HCT116 (cell line): ENCODE measurements around the gene PPP1R27. TPM values are rescaled to one million over a fixed set of nuclear protein-coding genes. Genes with fewer than 3 reads are reported as not detected.

Experiments
- ATAC-seq: fragments of 200-7000 bp; cut with Tn5 transposase; 2 replicates; pipeline ENCODE4 v1.9.1; 2020; ENCODE audit warnings: mild to moderate bottlenecking, moderate library complexity
- BruUV-seq: library from RNA; stranded (reverse); fragments of 400-500 nt; replicated peaks from 2 replicates; lab custom pipeline; 2021; lab: Mats Ljungman, UMichigan
- CTCF ChIA-PET: fragments of 300-600 bp; sonication (Branson Sonifier 250); formaldehyde crosslinking; loops from one replicate; lab custom pipeline; 2021; ENCODE audit warnings: antibody characterized with exemption; lab: Charles Lee
- POLR2A ChIA-PET: fragments of 300-600, 350-600 bp; sonication (Branson Sonifier 250); formaldehyde crosslinking; loops from one replicate; lab custom pipeline; 2021; ENCODE audit warnings: antibody characterized with exemption; lab: Charles Lee
- RAD21 ChIA-PET, 2 experiments: fragments of 300-600 bp; sonication (Branson Sonifier 250); formaldehyde crosslinking; loops; one replicate each; lab custom pipeline; 2023; ENCODE audit warnings: low total read pairs in 2 of 2; ENCODE audit not compliant: uncharacterized antibody in 2 of 2, unreplicated experiment in 2 of 2, low non-redundant PET in 1 of 2; lab: Charles Lee
- DNase-seq: peaks from one replicate; pipeline ENCODE4 v3.0.0-alpha.2; 2010; ENCODE audit warnings: low read depth, low spot score
- H2AFZ ChIP-seq: fragments of 200-600 bp; shearing (Covaris generic), sonication (generic); 2 replicates; pipeline ENCODE4 v1.6.1; 2017; ENCODE audit warnings: low read depth, mixed run types, mixed read lengths, antibody characterized with exemption, low read length; ENCODE audit not compliant: poor library complexity, severe bottlenecking
- H3K27ac ChIP-seq: 2 replicates; pipeline ENCODE4 v1.5.1; 2012; ENCODE audit warnings: low read depth, low read length
- H3K27me3 ChIP-seq: fragments of 200-600 bp; sonication (generic); 2 replicates; pipeline ENCODE4 v1.6.1; 2016; ENCODE audit warnings: mixed run types, low read length, mixed read lengths; ENCODE audit not compliant: insufficient read depth
- H3K36me3 ChIP-seq, 2 experiments: fragments of 200-500 bp in 1 of 2; fragments of 200-600 bp in 1 of 2; sonication (Bioruptor generic) in 1 of 2; sonication (generic) in 1 of 2; 2 replicates each; pipeline versions ENCODE4 v1.5.1 to v1.6.1; 2014 to 2016; ENCODE audit warnings: low read length in 2 of 2, inconsistent platforms in 1 of 2, mixed read lengths in 1 of 2, mixed run types in 1 of 2; ENCODE audit not compliant: insufficient read depth in 2 of 2, control insufficient read depth in 1 of 2
- H3K4me1 ChIP-seq, 2 experiments: fragments of 200-600 bp in 1 of 2; sonication (generic) in 1 of 2; 2 replicates each; pipeline versions ENCODE4 v1.5.1 to v1.6.1; 2012 to 2017; ENCODE audit warnings: low read length in 2 of 2, inconsistent platforms in 1 of 2, mild to moderate bottlenecking in 1 of 2, mixed read lengths in 1 of 2, mixed run types in 1 of 2, moderate library complexity in 1 of 2; ENCODE audit not compliant: insufficient read depth in 2 of 2, control insufficient read depth in 1 of 2
- H3K4me2 ChIP-seq: fragments of 200-600 bp; sonication (generic); 2 replicates; pipeline ENCODE4 v1.6.1; 2017; ENCODE audit warnings: mixed run types, low read length, mixed read lengths
- H3K4me3 ChIP-seq, 2 experiments: fragments of 200-600 bp in 1 of 2; sonication (generic) in 1 of 2; replicated peaks in 1 of 2; 2 replicates each; pipeline ENCODE4 v1.5.1; 2011 to 2016; ENCODE audit warnings: low read length in 2 of 2, control low read depth in 1 of 2, low read depth in 1 of 2, mild to moderate bottlenecking in 1 of 2, mixed read lengths in 1 of 2, mixed run types in 1 of 2
- H3K79me2 ChIP-seq: fragments of 200-600 bp; sonication (generic); 2 replicates; pipeline ENCODE4 v1.6.1; 2017; ENCODE audit warnings: mild to moderate bottlenecking, mixed run types, low read length, moderate library complexity, mixed read lengths; ENCODE audit not compliant: insufficient read depth
- H3K9ac ChIP-seq: fragments of 200-600 bp; sonication (generic); 2 replicates; pipeline ENCODE4 v1.6.1; 2016; ENCODE audit warnings: low read length, mixed read lengths
- H3K9me2 ChIP-seq: fragments of 200-600 bp; sonication (generic), shearing (Covaris generic); 2 replicates; pipeline ENCODE4 v1.6.1; 2017; ENCODE audit warnings: mixed run types, mild to moderate bottlenecking, moderate library complexity; ENCODE audit not compliant: insufficient read depth
- H3K9me3 ChIP-seq, 2 experiments: fragments of 200-500 bp in 1 of 2; fragments of 200-600 bp in 1 of 2; sonication (Bioruptor generic) in 1 of 2; sonication (generic) in 1 of 2; 2 replicates each; pipeline ENCODE4 v1.6.1; 2014 to 2017; ENCODE audit warnings: low read length in 2 of 2, mixed read lengths in 2 of 2, inconsistent platforms in 1 of 2, low read depth in 1 of 2, mild to moderate bottlenecking in 1 of 2, mixed run types in 1 of 2, moderate library complexity in 1 of 2; ENCODE audit not compliant: control insufficient read depth in 1 of 2, insufficient read depth in 1 of 2
- H4K20me1 ChIP-seq: fragments of 200-600 bp; sonication (generic), shearing (Covaris generic); 2 replicates; pipeline ENCODE4 v1.6.1; 2017; ENCODE audit warnings: mixed run types, mild to moderate bottlenecking, moderate library complexity; ENCODE audit not compliant: insufficient read depth
- CBX3 ChIP-seq: IDR thresholded peaks from 2 replicates; pipeline ENCODE4 v1.6.1; 2012; ENCODE audit warnings: low read depth
- CEBPB ChIP-seq: IDR thresholded peaks from 2 replicates; pipeline ENCODE4 v1.6.1; 2012; ENCODE audit warnings: low read depth
- EZH2 ChIP-seq: fragments of 200-600 bp; sonication (generic); IDR thresholded peaks from 2 replicates; pipeline ENCODE4 v1.6.1; 2017; ENCODE audit warnings: antibody characterized with exemption, mixed run types
- EZH2phosphoT487 ChIP-seq: fragments of 200-600 bp; IDR thresholded peaks from 2 replicates; pipeline ENCODE4 v1.6.1; 2018; ENCODE audit warnings: antibody characterized with exemption, borderline replicate concordance
- JUND ChIP-seq: IDR thresholded peaks from 2 replicates; pipeline ENCODE4 v1.6.1; 2012
- POLR2AphosphoS5 ChIP-seq: IDR thresholded peaks from 2 replicates; pipeline ENCODE4 v1.6.1; 2011; ENCODE audit warnings: mild to moderate bottlenecking, low read depth, low read length, moderate library complexity
- RAD21 ChIP-seq: IDR thresholded peaks from 2 replicates; pipeline ENCODE4 v1.6.1; 2012; ENCODE audit warnings: low read depth, mild to moderate bottlenecking
- SP1 ChIP-seq: IDR thresholded peaks from 2 replicates; pipeline ENCODE4 v1.6.1; 2012; ENCODE audit warnings: low read depth
- intact Hi-C: fragments of 100-400 bp; cut with micrococcal nuclease; formaldehyde crosslinking; loops from 2 replicates; pipeline ENCODE4 v1.10.0; 2022
- total RNA-seq: library from RNA; stranded (reverse); gene quantifications from one replicate; pipeline ENCODE4 v1.2.1, GENCODE V29; 2021; ENCODE audit not compliant: unreplicated experiment
- TF ChIP-seq, protein P1 (sequence below): IDR thresholded peaks from 2 replicates; pipeline ENCODE4 v1.6.1; 2012; ENCODE audit warnings: low read depth
- TF ChIP-seq, protein P2 (sequence below): IDR thresholded peaks from 2 replicates; pipeline ENCODE4 v1.6.1; 2011; ENCODE audit warnings: mild to moderate bottlenecking, low read length, moderate library complexity; ENCODE audit not compliant: insufficient replicate concordance; ENCODE audit errors: extremely low read depth

Gene PPP1R27
- total RNA-seq, 1 experiment from 2014 or later = not detected

DNA sequence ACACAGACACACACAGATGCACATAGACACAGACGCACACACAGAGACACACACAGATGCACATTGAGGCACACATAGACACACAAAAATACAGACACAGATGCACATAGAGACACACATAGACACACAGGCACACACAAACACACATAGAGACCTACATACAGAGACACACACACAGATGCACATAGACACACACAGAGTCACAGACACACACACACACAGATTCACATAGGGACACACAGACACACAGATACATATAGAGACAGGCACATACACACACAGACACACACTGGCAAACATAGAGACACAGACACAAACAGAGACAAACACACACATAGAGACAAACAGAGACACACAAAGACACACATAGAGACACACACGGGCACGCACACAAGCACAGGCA lies 40.8 kb downstream of the PPP1R27 start:
- H3K9ac ChIP-seq = no peak overlapping the region
- H3K9me2 ChIP-seq = no peaks in the 10 kb centered on the region
- no peak overlapping the region for H3K4me3 ChIP-seq
- DNase-seq (no peak), ATAC-seq (no peak; the same call in 1 of the 2 replicates)
- H3K27ac ChIP-seq = no peak overlapping the region
- BruUV-seq = no TSS peak
- H3K79me2 ChIP-seq = no peaks in the 10 kb centered on the region
- no peaks in the 10 kb centered on the region for H4K20me1 ChIP-seq
- TF ChIP-seq, protein P1, sequence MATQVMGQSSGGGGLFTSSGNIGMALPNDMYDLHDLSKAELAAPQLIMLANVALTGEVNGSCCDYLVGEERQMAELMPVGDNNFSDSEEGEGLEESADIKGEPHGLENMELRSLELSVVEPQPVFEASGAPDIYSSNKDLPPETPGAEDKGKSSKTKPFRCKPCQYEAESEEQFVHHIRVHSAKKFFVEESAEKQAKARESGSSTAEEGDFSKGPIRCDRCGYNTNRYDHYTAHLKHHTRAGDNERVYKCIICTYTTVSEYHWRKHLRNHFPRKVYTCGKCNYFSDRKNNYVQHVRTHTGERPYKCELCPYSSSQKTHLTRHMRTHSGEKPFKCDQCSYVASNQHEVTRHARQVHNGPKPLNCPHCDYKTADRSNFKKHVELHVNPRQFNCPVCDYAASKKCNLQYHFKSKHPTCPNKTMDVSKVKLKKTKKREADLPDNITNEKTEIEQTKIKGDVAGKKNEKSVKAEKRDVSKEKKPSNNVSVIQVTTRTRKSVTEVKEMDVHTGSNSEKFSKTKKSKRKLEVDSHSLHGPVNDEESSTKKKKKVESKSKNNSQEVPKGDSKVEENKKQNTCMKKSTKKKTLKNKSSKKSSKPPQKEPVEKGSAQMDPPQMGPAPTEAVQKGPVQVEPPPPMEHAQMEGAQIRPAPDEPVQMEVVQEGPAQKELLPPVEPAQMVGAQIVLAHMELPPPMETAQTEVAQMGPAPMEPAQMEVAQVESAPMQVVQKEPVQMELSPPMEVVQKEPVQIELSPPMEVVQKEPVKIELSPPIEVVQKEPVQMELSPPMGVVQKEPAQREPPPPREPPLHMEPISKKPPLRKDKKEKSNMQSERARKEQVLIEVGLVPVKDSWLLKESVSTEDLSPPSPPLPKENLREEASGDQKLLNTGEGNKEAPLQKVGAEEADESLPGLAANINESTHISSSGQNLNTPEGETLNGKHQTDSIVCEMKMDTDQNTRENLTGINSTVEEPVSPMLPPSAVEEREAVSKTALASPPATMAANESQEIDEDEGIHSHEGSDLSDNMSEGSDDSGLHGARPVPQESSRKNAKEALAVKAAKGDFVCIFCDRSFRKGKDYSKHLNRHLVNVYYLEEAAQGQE = no peak
- TF ChIP-seq RAD21 (no peak), EZH2 (no peak), CEBPB (no peak), EZH2phosphoT487 (no peak), POLR2AphosphoS5 (no peak), JUND (no peak), CBX3 (no peak), SP1 (no peak)
- TF ChIP-seq, protein P2, sequence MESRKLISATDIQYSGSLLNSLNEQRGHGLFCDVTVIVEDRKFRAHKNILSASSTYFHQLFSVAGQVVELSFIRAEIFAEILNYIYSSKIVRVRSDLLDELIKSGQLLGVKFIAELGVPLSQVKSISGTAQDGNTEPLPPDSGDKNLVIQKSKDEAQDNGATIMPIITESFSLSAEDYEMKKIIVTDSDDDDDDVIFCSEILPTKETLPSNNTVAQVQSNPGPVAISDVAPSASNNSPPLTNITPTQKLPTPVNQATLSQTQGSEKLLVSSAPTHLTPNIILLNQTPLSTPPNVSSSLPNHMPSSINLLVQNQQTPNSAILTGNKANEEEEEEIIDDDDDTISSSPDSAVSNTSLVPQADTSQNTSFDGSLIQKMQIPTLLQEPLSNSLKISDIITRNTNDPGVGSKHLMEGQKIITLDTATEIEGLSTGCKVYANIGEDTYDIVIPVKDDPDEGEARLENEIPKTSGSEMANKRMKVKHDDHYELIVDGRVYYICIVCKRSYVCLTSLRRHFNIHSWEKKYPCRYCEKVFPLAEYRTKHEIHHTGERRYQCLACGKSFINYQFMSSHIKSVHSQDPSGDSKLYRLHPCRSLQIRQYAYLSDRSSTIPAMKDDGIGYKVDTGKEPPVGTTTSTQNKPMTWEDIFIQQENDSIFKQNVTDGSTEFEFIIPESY = no peak
- ChIA-PET CTCF (interaction anchor here (1.0 to 1.3 kb wide), 2 partner anchors 28 to 31 kb away, joined by 3 to 4 read pairs; no protein-coding TSS in a partner anchor), POLR2A (no interaction called here), RAD21 (no interaction called here)
- H2AFZ ChIP-seq = peak overlapping the region; percentile 49
- peaks cover 0 to 9% of the 10 kb centered on the region in 2 experiments; a peak in 1 of 4 replicates for H3K9me3 ChIP-seq
- H3K4me2 ChIP-seq = peak overlapping the region; percentile 38
- intact Hi-C loops = no loop called here
- H3K36me3 ChIP-seq = no peaks in the 10 kb centered on the region
- H3K27me3 ChIP-seq = no peaks in the 10 kb centered on the region
- peaks cover 5 to 18% of the 10 kb centered on the region in 2 experiments; a peak in 3 of 4 replicates for H3K4me1 ChIP-seq
